ENCODE results near the gene DBH. TPM values are rescaled to one million over a fixed set of nuclear protein-coding genes. Genes with fewer than 3 reads are reported as not detected.

The DBH gene
- total and polyA plus RNA-seq, 2 donors (not counting 1 experiment from before 2014, with no cell fraction given): not detected

GRCh38 chr9:133693703-133694529 lies 57.8 kb downstream of the DBH start:
- Histone ChIP-seq H3K9me3 (ENCODE audit: control extremely low read depth in 1 of 3, control insufficient read depth in 2 of 3, insufficient read depth in 1 of 3, low read length in 2 of 3) (peaks cover 0 to 2% (median 0%) of the 10 kb centered on the region in 3 donors), H3K27ac (ENCODE audit: low read length in 2 of 2) (no peak overlapping the region), H4K20me1 (ENCODE audit: control insufficient read depth, insufficient read depth, low read length, poor library complexity, severe bottlenecking) (no peaks in the 10 kb centered on the region), H3K4me1 (ENCODE audit: control insufficient read depth in 2 of 2, insufficient read depth in 2 of 2, low read length in 2 of 2) (no peaks in the 10 kb centered on the region), H3K27me3 (replicated peaks in 1 of 4; ENCODE audit: control extremely low read depth in 1 of 4, control insufficient read depth in 3 of 4, insufficient read depth in 4 of 4, low read length in 3 of 4) (peaks cover 0 to 12% (median 0%) of the 10 kb centered on the region in 4 experiments), H3K9ac (ENCODE audit: low read length) (no peak overlapping the region), H3K4me2 (replicated peaks; ENCODE audit: low read depth, low read length, poor library complexity, severe bottlenecking) (no peak overlapping the region), H2AFZ (ENCODE audit: insufficient read depth, low read depth, low read length, poor library complexity, severe bottlenecking) (no peak overlapping the region), H3K36me3 (replicated peaks in 1 of 2; ENCODE audit: control extremely low read depth in 1 of 2, control insufficient read depth in 1 of 2, extremely low read depth in 1 of 2, insufficient read depth in 2 of 2, low read length in 1 of 2) (no peaks in the 10 kb centered on the region), H3K79me2 (ENCODE audit: control insufficient read depth, insufficient read depth, low read length) (no peaks in the 10 kb centered on the region), H3K4me3 (ENCODE audit: control extremely low read depth in 1 of 5, extremely low read depth in 1 of 5, insufficient read depth in 1 of 5, low read depth in 2 of 5, low read length in 4 of 5) (no peak overlapping the region)
- WGBS (ENCODE audit: insufficient coverage): 92% methylated on average over 28 of the region's 32 CpGs
- Mint-ChIP-seq H3K27ac (no peak overlapping the region), H3K9me3 (ENCODE audit: insufficient read depth) (no peaks in the 10 kb centered on the region), H3K4me3 (no peak overlapping the region), H3K27me3 (peaks cover 32% of the 10 kb centered on the region), H3K4me1 (no peaks in the 10 kb centered on the region)
- ChIA-PET CTCF (no interaction called here), POLR2A (no interaction called here)
- intact Hi-C loops (cut with micrococcal nuclease): no loop called here
- DNase-seq (no peak), ATAC-seq (ENCODE audit: low read depth) (no peak)
- no peak for TF ChIP-seq CTCF (IDR thresholded peaks at IDR 0.05)
- TF ChIP-seq EZH2 (IDR thresholded peaks at IDR 0.05; ENCODE audit: borderline replicate concordance, insufficient read depth, low read depth, low read length, poor library complexity, severe bottlenecking): no peak

GRCh38 chr9:133694686-133695085 lies 58.5 kb downstream of the DBH start:
- POLR2A ChIA-PET: no interaction called here
- Histone ChIP-seq H3K27me3 (replicated peaks in 1 of 4; ENCODE audit: control extremely low read depth in 1 of 4, control insufficient read depth in 3 of 4, insufficient read depth in 4 of 4, low read length in 3 of 4) (peaks cover 0 to 12% (median 0%) of the 10 kb centered on the region in 4 experiments), H3K9ac (ENCODE audit: low read length) (no peak overlapping the region), H4K20me1 (ENCODE audit: control insufficient read depth, insufficient read depth, low read length, poor library complexity, severe bottlenecking) (no peaks in the 10 kb centered on the region), H3K4me3 (ENCODE audit: control extremely low read depth in 1 of 5, extremely low read depth in 1 of 5, insufficient read depth in 1 of 5, low read depth in 2 of 5, low read length in 4 of 5) (no peak overlapping the region), H2AFZ (ENCODE audit: insufficient read depth, low read depth, low read length, poor library complexity, severe bottlenecking) (no peak overlapping the region), H3K4me1 (ENCODE audit: control insufficient read depth in 2 of 2, insufficient read depth in 2 of 2, low read length in 2 of 2) (no peaks in the 10 kb centered on the region), H3K36me3 (replicated peaks in 1 of 2; ENCODE audit: control extremely low read depth in 1 of 2, control insufficient read depth in 1 of 2, extremely low read depth in 1 of 2, insufficient read depth in 2 of 2, low read length in 1 of 2) (no peaks in the 10 kb centered on the region), H3K4me2 (replicated peaks; ENCODE audit: low read depth, low read length, poor library complexity, severe bottlenecking) (no peak overlapping the region), H3K79me2 (ENCODE audit: control insufficient read depth, insufficient read depth, low read length) (no peaks in the 10 kb centered on the region), H3K27ac (ENCODE audit: low read length in 2 of 2) (no peak overlapping the region), H3K9me3 (ENCODE audit: control extremely low read depth in 1 of 3, control insufficient read depth in 2 of 3, insufficient read depth in 1 of 3, low read length in 2 of 3) (peaks cover 0 to 2% (median 0%) of the 10 kb centered on the region in 3 donors)
- no peak for ATAC-seq (ENCODE audit: low read depth)
- Mint-ChIP-seq H3K4me1 (no peaks in the 10 kb centered on the region), H3K4me3 (no peak overlapping the region), H3K27me3 (peaks cover 35% of the 10 kb centered on the region), H3K27ac (no peak overlapping the region), H3K9me3 (ENCODE audit: insufficient read depth) (no peaks in the 10 kb centered on the region)
- 67% methylated on average over 3 of the region's 3 CpGs for WGBS (ENCODE audit: insufficient coverage)
- intact Hi-C loops (cut with micrococcal nuclease): no loop called here
- no peak for DNase-seq
- CTCF ChIA-PET: no interaction called here
- TF ChIP-seq EZH2 (IDR thresholded peaks at IDR 0.05; ENCODE audit: borderline replicate concordance, insufficient read depth, low read depth, low read length, poor library complexity, severe bottlenecking) (no peak), CTCF (IDR thresholded peaks at IDR 0.05) (no peak)
